Right lobe of liver (tissue), 4 donors: Measurements from ENCODE around the gene STK10.

ENCODE experiments used
- CTCF ChIP-seq, 4 donors: fragments of 200-600 bp in 3 of 4; fragments of 450-650 bp in 1 of 4; IDR thresholded peaks; one replicate each; pipeline versions ENCODE4 v1.5.1 to v1.8.0; 2016 to 2022; ENCODE audit warnings: antibody characterized with exemption in 4 of 4, mild to moderate bottlenecking in 2 of 4
- POLR2A ChIP-seq: fragments of 450-650 bp; IDR thresholded peaks from one replicate; pipeline ENCODE4 v1.6.1; 2017; ENCODE audit warnings: antibody characterized with exemption, mild to moderate bottlenecking
- donor health status: DM: no; HTN: no; CAD: no.
- donor health status: DM: no; HTN: no; CAD: no.
- donor health status: DM: no; HTN: yes; CAD: no.

DNA sequence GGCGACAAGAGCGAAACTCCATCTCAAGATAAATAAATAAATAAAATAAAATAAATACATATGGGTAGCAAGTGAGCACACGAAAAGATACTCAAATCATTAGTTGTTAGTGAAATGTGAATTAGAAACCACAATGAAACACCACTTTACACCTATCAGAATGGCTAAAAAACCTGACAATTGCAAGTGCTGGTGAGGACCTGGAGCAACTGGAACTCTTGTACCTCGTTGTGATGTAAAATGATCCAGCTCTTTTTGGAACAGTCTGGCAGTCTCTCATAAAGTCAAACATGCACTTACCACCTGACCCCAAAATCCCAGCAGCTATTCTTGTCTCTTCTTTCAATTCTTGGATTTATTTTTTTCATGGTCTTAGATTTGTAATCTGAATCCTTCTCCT, 112.4 kb downstream of the STK10 start:
- TF ChIP-seq POLR2A, result no peak
- no peak for TF ChIP-seq CTCF (IDR thresholded peaks at IDR 0.05)
